Measurements from ENCODE around the gene TMEM200B. TPM values are rescaled to one million over a fixed set of nuclear protein-coding genes. Genes with fewer than 3 reads are reported as not detected.

The TMEM200B gene
- total RNA-seq, 2 donors from 2014 or later, result 2.6 TPM; not detected in 1

GRCh38 chr1:29128739-29129138 lies 5.0 kb upstream of the TMEM200B start:
- WGBS, 2 donors, result 61 to 72% methylated on average over 4 to 6 of the region's 6 CpGs
- peaks cover 0 to 5% of the 10 kb centered on the region in 2 donors for H3K27me3 ChIP-seq
- H3K9me3 ChIP-seq, result no peaks in the 10 kb centered on the region
- H3K4me3 ChIP-seq, result no peak overlapping the region
- DNase-seq (no peak), ATAC-seq (no peak)
- no peaks in the 10 kb centered on the region for H3K36me3 ChIP-seq (replicated peaks in 1 of 2; ENCODE audit: insufficient read depth in 1 of 2, low read depth in 2 of 2)
- intact Hi-C loops (cut with DNase I), result no loop called here
- TF ChIP-seq POLR2A (IDR thresholded peaks at IDR 0.05) (no peak), CTCF (IDR thresholded peaks at IDR 0.05) (no peak)
- H3K4me1 ChIP-seq, result peaks cover 14% of the 10 kb centered on the region
- no peak overlapping the region for H3K27ac ChIP-seq

GRCh38 chr1:29126198-29126597 lies 2.5 kb upstream of the TMEM200B start:
- Histone ChIP-seq H3K4me3 (no peak overlapping the region), H3K9me3 (no peaks in the 10 kb centered on the region), H3K4me1 (peaks cover 35% of the 10 kb centered on the region), H3K27me3 (peaks cover 0 to 24% of the 10 kb centered on the region in 2 donors), H3K36me3 (replicated peaks in 1 of 2; ENCODE audit: insufficient read depth in 1 of 2, low read depth in 2 of 2) (no peaks in the 10 kb centered on the region), H3K27ac (no peak overlapping the region)
- TF ChIP-seq CTCF (IDR thresholded peaks at IDR 0.05) (no peak), POLR2A (IDR thresholded peaks at IDR 0.05) (no peak)
- 93 to 95% methylated on average over 5 to 6 of the region's 6 CpGs for WGBS, 2 donors
- intact Hi-C loops (cut with DNase I), result no loop called here
- ATAC-seq, result no peak
- DNase-seq, result no peak

- TF ChIP-seq POLR2A (IDR thresholded peaks at IDR 0.05) (no peak), CTCF (IDR thresholded peaks at IDR 0.05) (no peak)
- Histone ChIP-seq H3K4me1 (peaks cover 35% of the 10 kb centered on the region), H3K27me3 (peaks cover 0 to 24% of the 10 kb centered on the region in 2 donors), H3K9me3 (no peaks in the 10 kb centered on the region), H3K27ac (no peak overlapping the region), H3K36me3 (replicated peaks in 1 of 2; ENCODE audit: insufficient read depth in 1 of 2, low read depth in 2 of 2) (no peaks in the 10 kb centered on the region), H3K4me3 (no peak overlapping the region)
- 89 to 91% methylated on average over 6 of the region's 6 CpGs for WGBS, 2 donors
- ATAC-seq, result no peak
- intact Hi-C loops (cut with DNase I), result no loop called here
- no peak for DNase-seq
Measured at GRCh38 chr1:29125788-29126187, 2.1 kb upstream of the TMEM200B start.

GRCh38 chr1:29125237-29125641 lies 1.5 kb upstream of the TMEM200B start:
- TF ChIP-seq POLR2A (IDR thresholded peaks at IDR 0.05) (no peak), CTCF (IDR thresholded peaks at IDR 0.05) (no peak)
- Histone ChIP-seq H3K36me3 (replicated peaks in 1 of 2; ENCODE audit: insufficient read depth in 1 of 2, low read depth in 2 of 2) (no peaks in the 10 kb centered on the region), H3K27ac (peak overlapping the region in 3 of 4 donors; percentile 10 to 49 (median 11)), H3K27me3 (peaks cover 0 to 24% of the 10 kb centered on the region in 2 donors), H3K4me3 (no peak overlapping the region), H3K9me3 (no peaks in the 10 kb centered on the region), H3K4me1 (peaks cover 35% of the 10 kb centered on the region)
- DNase-seq (no peak), ATAC-seq (no peak)
- 70 to 79% methylated on average over 14 of the region's 14 CpGs for WGBS, 2 donors
- intact Hi-C loops (cut with DNase I), result no loop called here
